Ascending aorta (tissue), 2 donors: ENCODE results near the gene NFIA. TPM values are rescaled to one million over a fixed set of nuclear protein-coding genes. Genes with fewer than 3 reads are reported as not detected.

Experiments
- DNase-seq, 2 donors: peaks; one replicate each; pipeline ENCODE4 v3.0.0-alpha.2; 2019; ENCODE audit warnings: low spot score in 2 of 2
- H3K27ac ChIP-seq, 2 donors: fragments of 200-600 bp; sonication (generic); one replicate each; pipeline ENCODE4 v1.5.1; 2016 to 2017; ENCODE audit warnings: mild to moderate bottlenecking in 1 of 2
- H3K27me3 ChIP-seq: fragments of 200-600 bp; sonication (generic); one replicate; pipeline ENCODE4 v1.5.1; 2017
- H3K36me3 ChIP-seq, 2 donors: fragments of 200-600 bp; sonication (generic); one replicate each; pipeline ENCODE4 v1.5.1; 2016
- H3K4me1 ChIP-seq, 2 donors: fragments of 200-600 bp; sonication (generic); one replicate each; pipeline ENCODE4 v1.5.1; 2016 to 2017; ENCODE audit warnings: mild to moderate bottlenecking in 1 of 2
- H3K4me3 ChIP-seq, 2 donors: fragments of 200-600 bp; sonication (generic); one replicate each; pipeline ENCODE4 v1.5.1; 2016 to 2017; ENCODE audit warnings: mild to moderate bottlenecking in 1 of 2
- H3K9me3 ChIP-seq, 2 donors: fragments of 200-600 bp; sonication (generic); one replicate each; pipeline ENCODE4 v1.5.1; 2016
- intact Hi-C: fragments of 100-400 bp; cut with DNase I; formaldehyde crosslinking; loops from one replicate; pipeline ENCODE4 v1.15.1; 2023
- total RNA-seq: library from RNA; depleted of rRNA; stranded (reverse); fragments of >200 nt; gene quantifications from one replicate; pipeline ENCODE4 v1.1.0, GENCODE V29; 2016
- TF ChIP-seq, protein P1 (sequence below), 3 experiments: fragments of 200-600 bp in 2 of 3; fragments of 450-650 bp in 1 of 3; sonication (generic) in 2 of 3; IDR thresholded peaks; one replicate each; pipeline ENCODE4 v1.5.1; 2016 to 2019; ENCODE audit warnings: antibody characterized with exemption in 3 of 3, mild to moderate bottlenecking in 1 of 3, moderate library complexity in 1 of 3

Gene NFIA
- total RNA-seq, 1 donor from 2014 or later = 52.0 TPM

DNA sequence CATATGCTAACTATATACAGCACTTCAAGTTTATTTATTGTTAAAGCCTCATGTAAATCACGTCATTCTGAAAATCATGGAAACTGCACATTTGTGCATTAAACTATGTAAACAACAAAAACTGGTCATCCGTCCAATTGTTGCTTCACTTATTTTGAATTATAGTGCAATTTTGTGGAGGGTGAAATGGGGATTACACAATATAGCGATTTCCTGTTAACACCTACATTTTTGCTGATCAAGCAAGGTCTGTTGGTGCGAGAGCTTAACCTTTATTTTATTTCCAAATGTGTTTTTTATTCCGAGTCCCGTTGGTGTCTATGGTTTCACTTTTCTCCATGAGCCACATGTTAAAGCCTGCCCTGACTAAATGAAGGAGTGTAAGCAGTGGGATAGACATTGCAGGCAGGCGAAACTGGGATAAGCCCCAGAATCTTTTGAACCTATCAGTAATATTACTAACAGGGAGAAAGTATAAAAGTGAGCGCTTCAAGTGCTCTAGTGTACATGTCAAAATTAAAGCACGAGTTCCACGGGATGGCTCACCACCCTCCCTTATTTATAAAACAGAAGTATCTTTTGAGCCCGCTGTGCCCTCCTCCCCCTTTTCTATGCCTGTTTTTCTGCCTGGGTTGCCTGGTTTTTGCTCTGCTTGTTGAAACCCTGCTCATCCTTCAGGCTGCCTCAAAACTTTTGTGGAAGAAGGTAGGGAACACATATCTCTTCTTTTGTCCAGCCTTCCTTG lies 120.7 kb downstream of the NFIA start:
- Histone ChIP-seq H3K4me1 (peaks cover 4 to 31% of the 10 kb centered on the region in 2 donors), H3K9me3 (no peaks in the 10 kb centered on the region), H3K27ac (peak overlapping the region; percentile 51 to 66), H3K36me3 (no peaks in the 10 kb centered on the region), H3K27me3 (no peaks in the 10 kb centered on the region), H3K4me3 (peak overlapping the region; percentile 24 to 42)
- intact Hi-C loops = no loop called here
- no peak for DNase-seq
- TF ChIP-seq, protein P1, sequence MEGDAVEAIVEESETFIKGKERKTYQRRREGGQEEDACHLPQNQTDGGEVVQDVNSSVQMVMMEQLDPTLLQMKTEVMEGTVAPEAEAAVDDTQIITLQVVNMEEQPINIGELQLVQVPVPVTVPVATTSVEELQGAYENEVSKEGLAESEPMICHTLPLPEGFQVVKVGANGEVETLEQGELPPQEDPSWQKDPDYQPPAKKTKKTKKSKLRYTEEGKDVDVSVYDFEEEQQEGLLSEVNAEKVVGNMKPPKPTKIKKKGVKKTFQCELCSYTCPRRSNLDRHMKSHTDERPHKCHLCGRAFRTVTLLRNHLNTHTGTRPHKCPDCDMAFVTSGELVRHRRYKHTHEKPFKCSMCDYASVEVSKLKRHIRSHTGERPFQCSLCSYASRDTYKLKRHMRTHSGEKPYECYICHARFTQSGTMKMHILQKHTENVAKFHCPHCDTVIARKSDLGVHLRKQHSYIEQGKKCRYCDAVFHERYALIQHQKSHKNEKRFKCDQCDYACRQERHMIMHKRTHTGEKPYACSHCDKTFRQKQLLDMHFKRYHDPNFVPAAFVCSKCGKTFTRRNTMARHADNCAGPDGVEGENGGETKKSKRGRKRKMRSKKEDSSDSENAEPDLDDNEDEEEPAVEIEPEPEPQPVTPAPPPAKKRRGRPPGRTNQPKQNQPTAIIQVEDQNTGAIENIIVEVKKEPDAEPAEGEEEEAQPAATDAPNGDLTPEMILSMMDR (IDR thresholded peaks at IDR 0.05) = no peak

DNA sequence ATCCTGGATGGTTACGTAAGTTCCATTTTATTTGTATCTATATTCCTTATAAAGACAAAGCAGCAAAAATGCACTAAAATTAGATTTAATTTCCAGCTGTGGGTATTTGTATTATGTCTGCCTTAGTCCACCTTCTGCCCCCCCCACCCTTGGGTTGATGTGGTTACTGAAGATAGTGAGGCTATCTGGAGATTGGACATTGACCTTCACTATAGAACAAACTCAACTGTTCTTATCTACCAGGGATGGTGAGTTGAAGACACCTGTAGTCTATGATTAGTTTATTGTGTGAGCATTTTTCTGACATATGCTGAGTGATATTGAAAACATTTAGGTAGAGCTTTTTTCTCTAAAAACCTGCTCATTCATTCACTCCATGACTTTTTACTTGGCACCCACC lies 122.2 kb downstream of the NFIA start:
- Histone ChIP-seq H3K27ac (peak overlapping the region; percentile 51 to 66), H3K9me3 (no peaks in the 10 kb centered on the region), H3K4me3 (no peak overlapping the region), H3K27me3 (no peaks in the 10 kb centered on the region), H3K36me3 (no peaks in the 10 kb centered on the region), H3K4me1 (peaks cover 0 to 42% of the 10 kb centered on the region in 2 donors)
- DNase-seq = no peak
- TF ChIP-seq, protein P1 (IDR thresholded peaks at IDR 0.05) = no peak
- intact Hi-C loops = no loop called here

DNA sequence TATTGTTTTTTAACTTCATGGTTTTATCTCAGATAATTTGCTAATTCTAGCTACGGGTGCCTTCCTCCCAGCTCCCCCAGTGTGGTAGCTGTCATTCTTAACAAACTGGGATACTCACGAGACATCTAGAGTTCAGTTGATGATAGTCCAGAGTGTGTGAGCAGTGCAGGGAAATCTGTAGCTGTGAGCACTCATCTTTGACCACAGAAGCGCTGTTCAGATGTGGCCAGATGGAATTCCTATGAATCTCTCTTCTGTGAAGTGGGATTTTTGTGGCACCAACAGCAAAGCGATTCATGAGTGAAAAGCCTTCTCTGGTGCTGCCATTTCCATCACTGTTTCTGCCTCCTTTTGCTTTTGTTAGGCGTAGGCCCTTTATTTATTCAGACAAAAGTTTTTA lies 125.1 kb downstream of the NFIA start:
- Histone ChIP-seq H3K27ac (no peak overlapping the region), H3K4me1 (peaks cover 0 to 48% of the 10 kb centered on the region in 2 donors), H3K9me3 (peaks cover 0 to 4% of the 10 kb centered on the region in 2 donors), H3K27me3 (no peaks in the 10 kb centered on the region), H3K36me3 (no peaks in the 10 kb centered on the region), H3K4me3 (no peak overlapping the region)
- no peak for DNase-seq
- TF ChIP-seq, protein P1 (IDR thresholded peaks at IDR 0.05) = no peak
- intact Hi-C loops = no loop called here

DNA sequence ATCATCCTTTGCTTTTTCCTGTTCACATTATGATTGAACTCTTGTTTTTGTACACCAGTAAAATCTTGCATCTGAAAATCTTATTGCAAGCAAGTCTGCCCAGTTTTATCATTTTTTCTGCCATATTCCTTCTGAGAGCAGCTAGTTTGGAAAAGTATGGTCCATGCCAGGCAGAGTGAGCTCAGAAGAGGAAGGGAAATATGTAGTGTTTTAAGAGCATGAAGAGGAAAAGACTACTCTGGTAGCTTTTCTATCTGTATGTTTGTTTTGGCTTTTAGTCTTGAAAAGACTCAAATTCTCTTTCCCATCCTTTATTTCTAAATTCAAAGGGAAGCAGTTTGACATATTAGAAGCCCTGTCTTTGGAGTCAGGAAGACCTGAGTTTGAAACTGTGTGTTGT lies 125.8 kb downstream of the NFIA start:
- no peak overlapping the region for H3K4me3 ChIP-seq
- no peaks in the 10 kb centered on the region for H3K27me3 ChIP-seq
- TF ChIP-seq, protein P1 (IDR thresholded peaks at IDR 0.05) = no peak
- H3K36me3 ChIP-seq = no peaks in the 10 kb centered on the region
- H3K4me1 ChIP-seq = peaks cover 0 to 45% of the 10 kb centered on the region in 2 donors
- peak overlapping the region; percentile 37 to 63 for H3K27ac ChIP-seq
- peaks cover 0 to 4% of the 10 kb centered on the region in 2 donors for H3K9me3 ChIP-seq
- intact Hi-C loops = no loop called here
- no peak for DNase-seq

DNA sequence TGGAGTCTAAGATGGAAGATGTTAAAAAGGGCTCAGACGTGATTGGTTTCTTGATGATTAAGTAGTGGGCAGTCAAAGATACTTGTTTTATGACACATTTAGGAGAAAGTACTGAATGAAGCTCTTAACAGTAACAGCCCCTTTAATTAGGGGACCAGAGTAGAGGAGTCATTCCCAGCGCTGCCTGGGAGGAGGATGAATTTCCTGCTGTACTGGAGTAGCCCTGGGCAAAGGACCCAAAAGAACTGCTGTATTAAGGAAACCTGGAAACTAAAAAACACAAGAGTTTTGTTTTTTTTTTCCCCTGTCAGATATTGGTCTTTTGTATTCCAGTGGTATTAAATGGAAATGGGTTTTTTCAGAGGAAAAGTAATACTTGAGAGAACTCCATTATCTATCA lies 126.5 kb downstream of the NFIA start:
- DNase-seq = no peak
- no peaks in the 10 kb centered on the region for H3K36me3 ChIP-seq
- intact Hi-C loops = no loop called here
- peaks cover 0 to 4% of the 10 kb centered on the region in 2 donors for H3K9me3 ChIP-seq
- no peak overlapping the region for H3K4me3 ChIP-seq
- no peaks in the 10 kb centered on the region for H3K27me3 ChIP-seq
- peak overlapping the region; percentile 37 to 63 for H3K27ac ChIP-seq
- TF ChIP-seq, protein P1 (IDR thresholded peaks at IDR 0.05) = no peak
- H3K4me1 ChIP-seq = peaks cover 0 to 45% of the 10 kb centered on the region in 2 donors
